HG03175 (cell line): ENCODE data around the gene PDE4D.
"Not testable (repeated sequence)": the region's sequence is repeated elsewhere in the genome, so short reads cannot be mapped to it uniquely, and the experiment has no call there.

Experiments
- ATAC-seq: cut with Tn5 transposase; IDR thresholded peaks from one replicate; pipeline ENCODE4 v1.9.1; 2021; ENCODE audit warnings: mild to moderate bottlenecking, moderate library complexity; ENCODE audit not compliant: unreplicated experiment

The PDE4D gene

DNA sequence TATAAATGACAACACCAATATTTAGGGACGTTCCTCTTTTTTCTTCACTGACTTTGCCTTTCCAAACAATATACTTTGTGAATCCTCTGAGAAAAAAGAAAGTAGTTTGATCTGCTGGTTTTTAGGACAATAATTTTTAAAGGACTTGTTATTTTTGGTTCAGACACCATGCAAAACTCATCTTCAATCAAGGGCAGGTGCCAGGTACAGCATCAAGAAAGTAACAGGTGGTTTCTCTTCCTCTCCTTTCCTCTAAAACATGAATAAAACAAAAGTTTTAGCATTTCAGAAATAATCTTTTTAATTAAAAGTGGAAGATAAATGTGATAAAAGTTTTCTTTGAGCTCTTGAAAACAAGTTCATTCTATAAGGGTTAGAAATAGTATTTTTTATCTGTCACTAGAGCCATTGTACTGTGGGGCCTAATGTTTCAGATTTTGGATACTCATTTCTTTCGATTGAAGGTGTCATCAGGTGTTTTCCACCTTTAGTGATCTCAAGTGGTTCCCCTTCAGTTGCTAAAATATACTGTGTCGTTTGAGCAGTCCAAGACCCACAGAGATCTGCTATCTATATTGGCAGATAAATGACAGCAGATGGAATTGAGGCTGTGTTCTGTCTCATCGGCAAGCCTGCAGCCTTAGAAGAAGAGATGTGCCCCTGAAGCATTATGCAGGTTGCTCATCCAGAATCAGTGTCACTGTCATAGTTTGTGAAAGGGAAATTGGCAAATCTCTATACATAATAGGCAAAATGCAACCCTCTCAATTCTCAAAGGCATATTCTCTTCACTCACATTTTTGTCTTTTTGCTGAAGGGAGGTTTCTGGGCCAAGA lies 499.7 kb downstream of the PDE4D start:
- ATAC-seq, result no peak

DNA sequence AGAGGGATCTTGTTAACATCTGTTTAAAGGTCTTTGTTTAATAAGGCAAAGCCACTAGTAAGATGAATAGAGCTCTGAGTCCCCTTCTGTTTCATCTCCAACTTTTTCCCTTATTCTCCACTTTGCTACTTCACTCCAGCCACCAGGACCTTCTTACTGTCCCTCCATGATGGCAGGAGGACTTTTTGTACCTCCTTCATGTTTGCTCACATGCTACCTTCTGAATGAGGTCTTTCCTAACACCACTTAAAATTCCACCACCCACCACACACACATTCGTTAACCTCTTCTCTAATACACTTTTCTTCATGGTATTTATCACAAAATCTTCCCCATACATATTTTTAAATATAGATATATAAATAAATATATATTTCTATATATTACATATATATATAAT lies 501.9 kb downstream of the PDE4D start:
- ATAC-seq, result no peak

DNA sequence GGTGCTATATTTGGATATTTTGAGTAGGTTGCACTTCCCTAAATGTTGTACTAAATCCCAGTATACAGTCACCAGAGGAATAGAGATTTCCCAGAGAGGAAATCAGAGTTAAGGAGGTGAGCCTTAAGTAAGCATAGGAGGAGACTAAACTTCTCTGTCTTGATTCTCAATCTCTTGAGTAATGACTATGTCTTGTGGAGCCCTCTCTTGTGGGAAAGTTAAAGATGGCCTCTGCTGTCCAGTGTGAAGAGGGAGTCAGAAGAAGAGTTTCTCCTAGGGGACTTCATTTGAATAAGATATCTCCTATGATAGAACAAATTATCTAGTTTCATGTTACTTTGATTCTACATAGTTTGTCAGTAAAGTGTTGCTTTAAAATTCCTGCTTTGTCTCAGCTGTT lies 502.5 kb downstream of the PDE4D start:
- no peak for ATAC-seq

DNA sequence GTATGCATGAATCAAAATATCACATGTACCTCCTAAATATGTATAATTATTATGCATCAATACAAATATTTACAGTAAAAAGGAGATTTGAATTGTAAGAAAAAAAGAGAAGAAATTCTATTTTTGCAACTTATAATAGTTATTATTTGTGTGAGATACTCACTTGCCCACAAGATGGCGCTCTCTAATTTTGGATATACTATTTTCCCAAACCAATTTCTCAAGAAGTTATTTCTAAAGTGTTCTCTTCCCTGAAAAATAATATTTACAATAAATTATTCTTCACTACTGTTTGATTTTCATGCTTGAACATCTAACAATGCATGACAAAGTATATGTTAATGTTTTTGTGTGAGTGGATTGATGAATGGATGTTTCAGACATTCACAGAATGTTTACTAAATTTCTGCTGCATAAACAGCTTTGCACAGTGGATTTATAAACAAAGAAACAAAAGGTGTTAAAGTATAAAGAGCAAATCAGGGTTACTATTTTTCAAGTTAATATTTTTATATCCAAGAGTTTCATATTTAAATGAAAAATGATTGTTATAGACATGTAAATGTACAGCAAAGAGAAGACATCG lies 503.4 kb downstream of the PDE4D start:
- ATAC-seq, result no peak

DNA sequence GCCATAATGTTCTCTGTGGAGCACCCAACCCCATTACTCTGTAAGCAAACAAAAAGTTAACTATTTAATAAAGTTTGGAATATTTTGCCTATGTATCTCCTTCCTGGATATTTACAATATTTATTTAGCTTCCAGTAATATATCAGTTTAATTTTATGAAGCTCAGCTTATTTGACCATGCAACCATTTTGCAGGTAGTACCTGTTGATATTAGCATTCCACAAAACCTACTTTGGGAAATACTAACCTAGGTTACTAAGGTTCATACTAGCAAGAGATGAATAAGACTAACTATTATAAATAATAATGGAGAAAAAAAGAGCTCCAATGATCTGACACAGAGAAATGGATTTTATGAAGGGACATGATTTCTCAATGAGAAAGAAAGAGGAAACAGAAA lies 506.4 kb downstream of the PDE4D start:
- no peak for ATAC-seq

DNA sequence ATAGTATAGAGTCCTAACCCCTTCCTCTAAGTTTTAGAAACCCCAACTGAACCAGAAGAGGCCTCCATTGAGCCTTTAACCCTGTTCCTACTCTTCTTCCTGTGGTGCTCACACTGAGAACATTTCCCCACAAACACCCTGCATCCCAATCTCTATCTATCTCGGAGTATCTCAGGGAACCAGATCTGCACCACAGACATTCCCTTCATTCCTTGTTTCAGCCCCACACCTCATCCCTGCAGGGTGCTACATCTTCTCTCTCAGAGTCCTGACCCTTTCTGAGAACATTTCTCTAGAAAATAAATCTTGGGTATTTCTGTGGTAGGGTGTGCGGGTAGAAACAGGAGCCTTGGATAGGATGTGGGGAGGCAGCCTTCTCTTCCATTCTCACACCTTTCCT lies 507.8 kb downstream of the PDE4D start:
- ATAC-seq, result no peak

DNA sequence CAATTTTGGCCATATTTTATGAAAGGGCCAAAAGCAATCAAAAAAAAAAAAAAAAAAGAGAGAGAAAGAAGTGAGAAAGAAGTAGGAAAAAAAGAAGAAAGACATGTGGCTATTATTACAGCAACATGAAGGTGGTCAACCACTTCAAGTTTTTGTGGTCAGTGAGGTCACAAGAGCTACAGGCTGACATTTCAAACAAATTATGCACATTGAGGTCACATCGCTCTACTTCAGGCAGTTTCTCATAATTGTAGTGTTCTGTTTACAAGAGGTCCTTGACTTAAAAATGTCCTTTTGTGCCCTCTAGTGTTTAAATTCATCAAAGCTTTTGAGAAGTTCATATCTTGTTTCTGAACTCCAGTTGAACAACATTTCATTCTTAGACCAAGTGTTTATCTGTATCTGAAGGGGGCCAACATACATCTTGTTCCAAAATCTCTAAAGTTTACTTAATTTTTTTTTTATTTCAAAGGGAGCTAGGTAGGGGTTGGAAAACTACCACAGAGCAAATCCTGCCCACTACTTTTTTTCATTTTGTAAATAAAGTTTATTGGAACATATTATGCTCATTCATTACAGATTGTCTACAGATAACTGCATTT lies 513.1 kb downstream of the PDE4D start:
- peak; percentile 91 for ATAC-seq

DNA sequence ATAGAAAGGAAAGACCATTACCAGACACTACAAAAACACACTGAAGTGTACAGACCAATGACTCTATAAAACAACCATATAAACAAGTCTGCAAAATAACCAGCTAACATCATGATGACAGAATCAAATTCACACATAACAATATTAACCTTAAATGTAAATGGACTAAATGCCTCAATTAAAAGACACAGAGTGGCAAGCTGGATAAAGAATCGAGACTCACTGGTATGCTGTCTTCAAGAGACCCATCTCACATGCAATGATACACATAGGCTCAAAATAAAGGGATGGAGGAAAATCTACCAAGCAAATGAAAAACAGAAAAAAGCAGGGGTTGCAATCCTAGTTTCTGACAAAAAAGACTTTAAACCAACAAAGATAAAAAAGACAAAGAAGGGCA lies 519.5 kb downstream of the PDE4D start:
- not testable (repeated sequence) for ATAC-seq

DNA sequence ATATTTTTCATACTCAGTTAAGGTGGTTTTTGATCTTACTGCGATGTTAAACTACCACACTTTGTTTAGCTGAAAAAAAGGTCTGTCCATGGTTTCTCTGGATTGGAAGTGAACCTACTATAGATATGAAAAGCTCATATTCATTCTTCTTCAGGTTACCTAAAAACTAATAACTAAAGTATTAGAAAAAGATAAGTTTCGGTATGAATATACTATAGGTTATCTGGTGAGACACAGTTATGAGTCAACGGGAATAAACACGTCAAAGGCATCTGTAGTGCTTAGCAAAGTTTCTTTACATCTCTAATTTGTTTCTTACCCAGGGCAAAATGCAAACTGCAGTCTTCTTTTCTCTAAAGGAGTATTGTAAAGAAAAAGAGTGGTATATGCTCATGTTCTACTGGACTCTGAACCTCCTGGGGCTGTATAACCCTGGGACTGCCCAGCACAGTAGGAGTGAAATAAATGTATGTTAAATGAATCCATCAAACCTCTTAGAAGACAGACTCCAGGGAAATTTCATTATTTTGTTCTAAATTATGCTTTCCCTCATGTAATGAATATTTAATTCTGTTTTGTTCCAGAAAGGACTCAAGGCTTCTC lies 521.9 kb downstream of the PDE4D start:
- no peak for ATAC-seq

DNA sequence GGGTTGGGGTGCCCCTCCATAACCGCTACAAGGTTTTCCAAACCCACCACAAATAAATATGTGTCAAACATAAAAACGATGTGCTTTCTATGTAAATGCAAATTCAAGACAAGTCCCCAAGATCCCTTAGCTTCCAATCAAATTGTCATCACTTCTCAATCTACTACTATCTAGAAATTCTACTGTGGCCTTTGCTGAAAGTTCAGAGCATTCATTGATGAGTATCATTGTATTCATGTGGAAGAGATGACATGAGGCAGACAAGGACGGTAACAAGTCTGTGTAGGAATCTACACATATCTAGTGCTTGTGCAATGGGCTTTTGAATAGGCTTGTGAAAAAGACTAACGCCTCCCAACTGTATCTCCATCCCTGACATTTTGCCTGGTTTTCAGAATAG lies 524.6 kb downstream of the PDE4D start:
- ATAC-seq, result no peak

DNA sequence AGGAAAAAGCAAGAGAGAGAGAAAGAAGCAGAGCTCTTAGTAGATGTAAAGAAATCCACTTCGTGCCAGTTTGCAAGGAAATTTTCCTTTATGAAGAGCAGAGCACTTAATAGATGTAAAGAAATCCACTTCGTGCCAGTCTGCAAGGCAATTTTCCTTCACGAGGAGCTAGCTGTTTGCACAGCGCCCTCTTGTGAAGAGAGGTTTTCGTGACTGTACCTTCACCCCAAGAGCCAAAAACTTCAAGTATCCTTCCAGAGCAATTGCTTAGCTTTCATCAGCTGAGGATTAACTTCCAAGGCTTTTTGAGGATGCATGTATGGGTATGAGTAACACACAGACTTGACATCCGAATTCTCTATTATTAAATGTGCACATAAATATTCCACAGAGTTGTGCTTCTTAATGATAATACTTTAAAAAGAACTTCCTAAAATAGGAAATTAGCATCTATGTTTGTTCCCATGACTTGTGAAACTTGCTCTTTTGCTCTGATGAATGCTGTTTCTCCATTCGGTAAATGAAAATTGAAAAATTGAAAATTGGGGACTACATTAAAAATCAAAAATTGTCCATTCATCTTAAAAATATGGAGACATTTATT lies 525.6 kb downstream of the PDE4D start:
- no peak for ATAC-seq

DNA sequence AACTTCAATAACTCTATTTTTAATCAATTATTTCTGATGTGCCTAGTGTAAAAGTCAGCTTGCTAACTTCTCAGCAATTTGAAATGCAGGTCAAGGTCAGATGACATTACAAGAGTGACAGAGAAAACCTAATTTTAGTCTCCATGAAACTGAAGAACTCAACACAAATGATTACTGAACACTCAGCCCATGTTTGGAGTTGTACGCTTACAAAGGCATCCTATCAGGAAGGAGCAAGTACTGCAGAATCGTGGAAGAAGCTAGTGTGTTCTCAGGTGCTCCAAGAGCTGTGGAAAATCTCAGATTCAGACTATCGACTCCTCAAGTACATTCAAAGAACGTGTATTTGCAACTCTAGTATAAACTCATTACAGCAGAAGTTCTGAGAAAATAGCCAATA lies 526.7 kb downstream of the PDE4D start:
- ATAC-seq, result no peak

DNA sequence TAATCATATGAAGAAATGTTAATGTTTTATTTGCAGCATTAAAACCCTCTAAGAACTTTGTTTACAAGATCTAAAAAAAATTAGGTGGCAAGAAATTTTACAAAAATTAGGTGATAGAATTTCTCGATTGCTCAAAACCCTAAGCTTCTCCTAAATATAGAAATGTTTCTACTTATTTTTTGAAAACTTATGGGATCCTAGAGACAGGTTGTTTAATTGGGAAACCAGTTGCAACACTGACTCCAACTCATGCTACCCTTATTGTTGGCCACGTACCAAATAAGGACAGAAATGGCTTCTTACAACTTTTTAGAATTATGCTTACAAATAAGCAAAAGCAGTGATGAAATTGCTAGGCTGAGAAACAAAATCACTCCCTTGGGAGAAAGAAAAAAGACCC lies 531.1 kb downstream of the PDE4D start:
- no peak for ATAC-seq

DNA sequence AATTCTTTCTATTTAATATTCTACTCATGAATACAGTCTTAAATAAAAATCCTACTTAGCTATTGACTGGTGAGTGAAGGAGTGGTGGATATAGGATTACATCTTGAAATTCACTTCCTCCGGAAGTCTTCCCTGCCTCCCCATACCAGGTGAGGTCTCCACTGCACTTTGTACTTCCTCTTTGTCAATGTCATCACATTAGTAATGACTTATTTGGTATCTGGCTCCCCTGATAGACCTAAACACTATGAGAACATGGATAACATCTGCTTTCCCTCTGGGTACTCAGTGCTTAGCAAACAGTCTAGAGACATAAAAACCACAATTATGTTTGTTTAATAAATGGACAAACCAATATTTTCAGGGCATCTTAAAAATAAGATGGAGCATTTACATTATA lies 532.1 kb downstream of the PDE4D start:
- ATAC-seq, result no peak

DNA sequence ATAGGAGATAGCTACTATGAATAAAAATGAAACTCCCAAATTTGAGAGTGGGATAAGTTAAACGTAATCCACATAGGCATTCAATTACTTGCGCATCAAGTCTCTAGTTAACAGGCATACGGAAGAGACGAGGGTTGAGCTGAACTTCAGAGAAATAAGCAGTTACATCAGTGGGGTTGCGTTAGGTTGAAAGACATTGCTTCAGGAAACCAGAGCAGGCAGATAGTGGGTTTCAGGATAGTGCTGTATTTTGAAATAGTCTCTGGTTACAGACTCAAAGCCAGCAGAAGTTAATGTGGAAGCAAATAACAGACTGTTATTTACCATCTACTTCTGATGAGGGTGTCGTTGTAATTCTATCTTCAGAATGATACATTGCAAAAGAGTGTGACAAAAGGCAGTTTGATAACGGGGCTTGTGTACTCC lies 533.4 kb downstream of the PDE4D start:
- ATAC-seq, result no peak

DNA sequence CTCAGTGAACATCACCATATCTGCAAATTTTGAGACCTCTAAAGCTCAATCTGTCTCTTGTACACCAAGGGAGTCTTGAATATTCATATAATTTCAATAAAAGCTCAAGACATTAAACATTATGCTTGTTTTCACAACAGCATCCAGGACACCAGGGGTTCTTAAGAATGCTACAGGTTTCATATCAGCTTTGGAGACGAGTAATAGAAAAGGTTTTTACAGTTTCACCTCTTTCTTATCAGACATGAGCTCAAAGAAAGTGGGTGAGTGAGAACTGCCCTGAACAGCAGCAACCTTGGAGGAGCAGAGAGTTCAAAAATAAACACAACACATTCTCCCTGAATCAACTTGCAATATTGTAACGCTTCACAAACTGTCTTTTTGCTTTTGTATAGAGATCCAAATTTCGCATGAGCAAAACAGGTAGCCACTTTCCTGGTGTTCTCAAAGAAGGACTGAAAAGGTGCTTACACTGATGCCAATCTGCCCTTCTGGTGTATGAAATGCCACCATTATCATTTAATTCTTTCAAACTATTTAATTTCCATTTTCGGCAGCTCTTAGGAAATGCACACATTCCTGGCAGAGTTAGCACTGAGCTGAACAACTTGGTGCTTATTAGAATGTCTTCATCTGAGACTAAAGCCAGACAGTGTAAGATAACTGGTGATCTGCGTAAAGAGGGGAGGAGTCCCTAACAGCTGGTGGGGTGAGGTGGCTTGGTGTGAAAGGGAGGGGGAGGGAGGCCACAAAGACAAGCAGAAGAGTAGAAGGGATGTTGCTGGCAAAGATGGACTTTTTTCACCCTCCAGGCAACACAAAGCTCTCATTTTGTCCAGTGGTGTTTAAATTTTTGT lies 535.3 kb downstream of the PDE4D start:
- ATAC-seq, result no peak

DNA sequence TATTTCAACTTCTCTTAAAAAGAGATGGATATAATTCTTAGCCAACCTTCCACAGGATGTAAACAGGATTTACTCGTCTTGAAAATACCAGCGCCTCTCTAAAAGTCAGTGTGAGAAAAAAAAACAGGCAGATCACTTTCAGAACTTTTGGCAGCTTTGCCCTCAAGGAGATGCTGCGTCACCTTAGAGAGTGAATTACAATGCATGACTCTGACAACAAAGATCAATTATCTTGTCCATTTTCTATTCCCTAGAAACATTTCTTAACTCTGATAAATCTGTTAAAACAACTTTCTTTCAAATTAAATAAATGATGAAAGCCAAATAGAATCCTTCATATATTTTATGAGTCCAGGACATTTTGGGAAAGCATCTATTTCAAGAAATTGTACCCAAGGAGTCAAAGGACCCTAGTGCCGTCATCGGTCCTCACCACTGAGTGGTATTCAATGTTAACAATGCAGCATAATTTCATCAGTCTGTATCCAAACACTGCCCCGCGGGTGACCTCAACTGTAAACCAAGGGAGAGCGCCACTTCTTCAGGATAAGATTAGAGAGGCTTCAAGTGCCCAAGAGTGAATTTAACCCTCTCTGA lies 536.0 kb downstream of the PDE4D start:
- ATAC-seq, result no peak

DNA sequence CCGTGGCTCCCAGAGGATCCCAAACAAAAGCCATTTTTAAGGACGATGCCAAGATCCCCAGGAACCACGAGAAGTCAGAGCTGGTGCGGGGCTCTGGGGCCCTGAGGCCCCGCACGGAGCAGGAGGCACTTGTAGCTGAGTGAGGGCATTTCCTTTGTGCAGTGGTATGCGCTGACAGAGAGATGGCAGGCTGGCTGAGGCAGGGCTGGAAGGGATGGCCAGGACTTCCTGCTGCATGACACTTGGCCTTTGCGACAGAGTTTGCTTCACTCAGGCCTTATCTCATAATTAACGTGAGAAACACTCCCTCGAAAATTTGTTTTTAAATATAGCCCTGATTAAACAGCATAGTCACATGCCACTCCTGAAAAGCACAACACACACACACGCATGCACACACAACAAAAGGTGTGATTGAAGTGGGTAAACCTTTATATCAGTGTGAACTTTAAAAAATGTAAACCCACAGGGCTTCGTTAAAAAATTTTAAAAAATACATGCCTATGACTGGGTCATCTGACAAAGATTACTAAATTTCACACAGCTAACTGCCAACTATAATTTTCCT lies 536.6 kb downstream of the PDE4D start:
- no peak for ATAC-seq

DNA sequence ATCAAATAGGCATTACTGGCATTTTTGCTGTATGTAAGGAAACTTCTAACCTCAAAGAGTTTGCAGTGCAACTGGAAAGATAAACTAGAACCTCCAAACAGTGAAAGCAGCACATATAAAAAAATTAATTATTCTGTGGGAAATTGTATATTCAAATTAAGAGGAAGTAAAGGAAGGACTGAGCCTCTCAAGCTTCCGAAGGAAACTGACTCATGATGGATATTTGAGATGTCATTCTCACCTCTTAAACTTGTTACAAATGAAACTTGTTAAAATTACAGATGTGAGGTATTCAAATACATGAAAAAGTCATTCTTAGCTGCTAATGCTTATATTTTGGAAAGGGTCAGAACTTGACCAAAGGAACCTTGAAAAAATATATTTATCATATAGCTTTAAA lies 538.7 kb downstream of the PDE4D start:
- ATAC-seq, result no peak

DNA sequence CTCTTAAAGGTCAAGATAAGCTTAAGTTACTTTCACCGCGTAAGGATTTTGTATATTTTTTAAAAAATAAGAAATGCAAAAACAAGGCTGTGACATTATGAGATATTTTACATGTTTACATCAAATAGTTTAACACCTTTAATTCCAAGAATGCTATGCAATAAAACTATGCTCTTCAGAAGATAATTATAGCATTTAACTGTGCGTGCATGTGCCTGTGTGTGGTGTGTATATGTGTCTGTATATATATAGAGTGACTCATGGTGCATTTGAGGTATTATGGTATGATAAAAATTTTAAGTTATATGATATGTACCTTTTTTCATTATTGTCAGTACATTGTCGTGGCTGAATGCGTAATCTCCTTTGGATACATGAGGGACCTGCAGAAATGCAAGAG lies 539.3 kb downstream of the PDE4D start:
- no peak for ATAC-seq
